ENCODE measurements around the gene FSTL5. TPM values are rescaled to one million over a fixed set of nuclear protein-coding genes. Genes with fewer than 3 reads are reported as not detected.

FSTL5 gene
- total RNA-seq, 1 experiment from 2014 or later: not detected

DNA sequence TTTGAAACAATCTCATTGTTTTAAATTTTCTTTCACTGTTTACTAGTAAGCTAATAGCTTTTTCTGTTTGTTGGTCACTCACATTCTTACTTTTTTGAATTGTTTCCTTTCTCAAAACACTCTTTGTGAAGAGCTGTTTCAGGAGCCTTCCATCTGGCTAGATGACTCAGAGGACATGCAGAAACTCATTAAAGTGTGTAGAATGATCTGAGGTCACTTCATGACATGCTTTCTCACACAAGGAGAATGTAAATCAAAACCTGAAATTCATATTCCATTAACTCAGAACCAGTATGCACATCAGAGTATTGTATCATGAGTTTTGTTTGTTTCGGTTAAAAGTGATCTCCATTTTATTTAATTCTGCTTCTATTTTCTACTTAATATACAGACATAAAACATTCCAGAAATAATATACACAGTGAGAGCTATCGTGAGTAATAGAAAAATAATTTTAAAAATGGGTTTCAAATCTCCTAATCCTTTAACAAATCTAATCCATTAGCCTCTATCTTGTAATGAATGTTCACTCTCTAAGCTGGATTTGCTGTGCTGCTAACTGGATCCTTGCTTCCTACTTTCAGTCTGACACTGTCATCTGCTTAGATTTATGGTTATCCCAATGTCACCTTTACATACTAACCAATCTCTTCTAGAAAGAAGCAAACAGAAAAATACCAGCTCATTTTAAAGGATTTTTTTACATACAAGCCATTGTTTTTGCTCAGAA, 449.6 kb downstream of the FSTL5 start:
- no peaks in the 10 kb centered on the region for H3K27me3 ChIP-seq (ENCODE audit: insufficient read depth, low read length)
- no peak overlapping the region for H4K91ac ChIP-seq (ENCODE audit: insufficient read length, low read depth, low read length)
- no peaks in the 10 kb centered on the region for H3K9me3 Mint-ChIP-seq
- DNase-seq: no peak
- no peak overlapping the region for H2BK5ac ChIP-seq (ENCODE audit: insufficient read length, low read length)
- no peak overlapping the region for H3K23ac ChIP-seq (ENCODE audit: insufficient read length, low read depth, low read length)
- H3K4me1 Mint-ChIP-seq: no peaks in the 10 kb centered on the region
- H2BK20ac ChIP-seq (ENCODE audit: low read depth, low read length, poor library complexity, severe bottlenecking): no peak overlapping the region
- H3K27me3 Mint-ChIP-seq (ENCODE audit: low read depth): no peaks in the 10 kb centered on the region
- H3K36me3 Mint-ChIP-seq (ENCODE audit: insufficient read depth in 1 of 3, low read depth in 3 of 3): peaks cover 0 to 2% (median 0%) of the 10 kb centered on the region in 3 experiments; a peak in 1 of 7 replicates
- no peak overlapping the region for H3K14ac ChIP-seq (ENCODE audit: insufficient read depth, low read length)
- H3T11ph ChIP-seq (ENCODE audit: low read length): no peak overlapping the region
- H3K27ac ChIP-seq (ENCODE audit: insufficient read length, low read depth, low read length): no peak overlapping the region
- no peaks in the 10 kb centered on the region for H3K79me2 ChIP-seq (ENCODE audit: insufficient read depth, low read length)
- no peaks in the 10 kb centered on the region for H3K79me1 ChIP-seq (ENCODE audit: insufficient read depth, low read depth, low read length, poor library complexity, severe bottlenecking)
- no peaks in the 10 kb centered on the region for H3K4me1 ChIP-seq (ENCODE audit: insufficient read depth, low read length)
- H2BK120ac ChIP-seq (ENCODE audit: low read depth, low read length, poor library complexity, severe bottlenecking): no peak overlapping the region
- no peak overlapping the region for H2BK15ac ChIP-seq (ENCODE audit: low read depth, low read length)
- TF ChIP-seq, protein P1, sequence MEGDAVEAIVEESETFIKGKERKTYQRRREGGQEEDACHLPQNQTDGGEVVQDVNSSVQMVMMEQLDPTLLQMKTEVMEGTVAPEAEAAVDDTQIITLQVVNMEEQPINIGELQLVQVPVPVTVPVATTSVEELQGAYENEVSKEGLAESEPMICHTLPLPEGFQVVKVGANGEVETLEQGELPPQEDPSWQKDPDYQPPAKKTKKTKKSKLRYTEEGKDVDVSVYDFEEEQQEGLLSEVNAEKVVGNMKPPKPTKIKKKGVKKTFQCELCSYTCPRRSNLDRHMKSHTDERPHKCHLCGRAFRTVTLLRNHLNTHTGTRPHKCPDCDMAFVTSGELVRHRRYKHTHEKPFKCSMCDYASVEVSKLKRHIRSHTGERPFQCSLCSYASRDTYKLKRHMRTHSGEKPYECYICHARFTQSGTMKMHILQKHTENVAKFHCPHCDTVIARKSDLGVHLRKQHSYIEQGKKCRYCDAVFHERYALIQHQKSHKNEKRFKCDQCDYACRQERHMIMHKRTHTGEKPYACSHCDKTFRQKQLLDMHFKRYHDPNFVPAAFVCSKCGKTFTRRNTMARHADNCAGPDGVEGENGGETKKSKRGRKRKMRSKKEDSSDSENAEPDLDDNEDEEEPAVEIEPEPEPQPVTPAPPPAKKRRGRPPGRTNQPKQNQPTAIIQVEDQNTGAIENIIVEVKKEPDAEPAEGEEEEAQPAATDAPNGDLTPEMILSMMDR (conservative IDR thresholded peaks at IDR 0.05): no peak
- H2AFZ ChIP-seq (ENCODE audit: low read length): no peak overlapping the region
- no peak overlapping the region for H2BK12ac ChIP-seq (ENCODE audit: insufficient read length, low read depth, low read length)
- H3K4me2 ChIP-seq (ENCODE audit: insufficient read depth, insufficient read length, low read length): no peak overlapping the region
- no peak overlapping the region for H3K56ac ChIP-seq (ENCODE audit: insufficient read length, low read depth, low read length)
- no peak overlapping the region for H2AK5ac ChIP-seq (ENCODE audit: insufficient read length, low read length)
- WGBS (ENCODE audit: extremely low coverage, insufficient read length, low lambda C conversion rate): no CpG with 5 or more reads among the region's 2 CpGs
- H3K9ac ChIP-seq (ENCODE audit: extremely low read depth, insufficient read length, low read length): no peak overlapping the region
- H3K9me3 ChIP-seq (ENCODE audit: control insufficient read depth, low read depth, low read length): no peaks in the 10 kb centered on the region
- H4K20me1 ChIP-seq (ENCODE audit: control insufficient read depth, insufficient read depth, insufficient read length): no peaks in the 10 kb centered on the region
- H3K27ac Mint-ChIP-seq: no peak overlapping the region
- no peak overlapping the region for H3K18ac ChIP-seq (ENCODE audit: insufficient read length, low read depth, low read length)
- H4K5ac ChIP-seq (ENCODE audit: insufficient read length, low read depth, low read length): no peak overlapping the region
- H3K4ac ChIP-seq (ENCODE audit: low read depth, low read length): no peak overlapping the region
- no peaks in the 10 kb centered on the region for H3K23me2 ChIP-seq (ENCODE audit: insufficient read length, low read depth, low read length, poor library complexity, severe bottlenecking)
- no peak overlapping the region for H3K4me3 Mint-ChIP-seq
- H4K8ac ChIP-seq (replicated peaks; ENCODE audit: insufficient read length, low read depth, low read length): no peak overlapping the region

Measured in H9 (cell line).